CD8-positive, alpha-beta memory T cell (primary cell): ENCODE data around the gene MICALL2. TPM values are rescaled to one million over a fixed set of nuclear protein-coding genes. Genes with fewer than 3 reads are reported as not detected.

Experiments
- CTCF ChIA-PET: fragments of 350-600 bp; sonication (Branson Sonifier 250); formaldehyde crosslinking; loops from one replicate; lab custom pipeline; 2021; ENCODE audit warnings: antibody characterized with exemption; lab: Charles Lee
- POLR2A ChIA-PET: fragments of 350-600 bp; sonication (Branson Sonifier 250); formaldehyde crosslinking; loops from one replicate; lab custom pipeline; 2021; ENCODE audit warnings: antibody characterized with exemption; lab: Charles Lee
- DNase-seq, 5 donors: peaks; one replicate each; pipeline versions ENCODE4 v3.0.0 to v3.0.0-alpha.2; 2020 to 2022; ENCODE audit warnings: mixed read lengths in 1 of 5
- H3K27ac ChIP-seq: one replicate; pipeline ENCODE4 v1.7.0; 2013; ENCODE audit warnings: low read depth, mild to moderate bottlenecking, low read length, moderate library complexity
- H3K27me3 ChIP-seq: 2 replicates; pipeline ENCODE4 v1.7.0; 2013; ENCODE audit warnings: low read length, mild to moderate bottlenecking; ENCODE audit not compliant: insufficient read depth, poor library complexity, severe bottlenecking
- H3K36me3 ChIP-seq: 2 replicates; pipeline ENCODE4 v1.7.0; 2013; ENCODE audit warnings: mild to moderate bottlenecking, low read length, moderate library complexity; ENCODE audit not compliant: insufficient read depth
- H3K4me1 ChIP-seq: 2 replicates; pipeline ENCODE4 v1.7.0; 2013; ENCODE audit warnings: mild to moderate bottlenecking, low read length, moderate library complexity; ENCODE audit not compliant: insufficient read depth
- H3K4me3 ChIP-seq: 2 replicates; pipeline ENCODE4 v1.7.0; 2013; ENCODE audit warnings: mild to moderate bottlenecking, low read length
- H3K9me3 ChIP-seq: 2 replicates; pipeline ENCODE4 v1.7.0; 2013; ENCODE audit warnings: mild to moderate bottlenecking, low read length
- H3K27ac Mint-ChIP-seq, 8 donors: one replicate each; pipeline ENCODE4 v1.8.0; 2020 to 2021; ENCODE audit warnings: mixed read lengths in 8 of 8, mild to moderate bottlenecking in 6 of 8, inconsistent platforms in 3 of 8, moderate library complexity in 3 of 8
- H3K27me3 Mint-ChIP-seq, 2 donors: one replicate each; pipeline ENCODE4 v1.8.0; 2020 to 2021; ENCODE audit warnings: mixed read lengths in 2 of 2, mild to moderate bottlenecking in 1 of 2, moderate library complexity in 1 of 2
- H3K36me3 Mint-ChIP-seq, 3 donors: one replicate each; pipeline ENCODE4 v1.8.0; 2020 to 2021; ENCODE audit warnings: mixed read lengths in 3 of 3, inconsistent platforms in 1 of 3, mild to moderate bottlenecking in 1 of 3
- H3K4me1 Mint-ChIP-seq, 3 donors: one replicate each; pipeline ENCODE4 v1.8.0; 2020 to 2021; ENCODE audit warnings: mixed read lengths in 3 of 3, inconsistent platforms in 1 of 3, mild to moderate bottlenecking in 1 of 3
- H3K4me3 Mint-ChIP-seq, 7 donors: one replicate each; pipeline ENCODE4 v1.8.0; 2020 to 2021; ENCODE audit warnings: mixed read lengths in 7 of 7, mild to moderate bottlenecking in 6 of 7, moderate library complexity in 4 of 7, inconsistent platforms in 2 of 7
- H3K9me3 Mint-ChIP-seq, 5 donors: one replicate each; pipeline ENCODE4 v1.8.0; 2020 to 2022; ENCODE audit warnings: mixed read lengths in 5 of 5, mild to moderate bottlenecking in 3 of 5, moderate library complexity in 2 of 5, inconsistent platforms in 1 of 5
- polyA plus RNA-seq: library from polyadenylated mRNA; unstranded; fragments of 300-500 nt; fragmentation: Illumina TruSeq; gene quantifications from one replicate; pipeline ENCODE4 v1.2.3, GENCODE V29; 2021
- total RNA-seq, 2 experiments: library from RNA; stranded (reverse); gene quantifications; one replicate each; pipeline ENCODE4 v1.2.3, GENCODE V29; 2021

The MICALL2 gene
- total and polyA plus RNA-seq, 3 experiments from 2014 or later = 0.71 to 2.3 (median 2.1) TPM

DNA sequence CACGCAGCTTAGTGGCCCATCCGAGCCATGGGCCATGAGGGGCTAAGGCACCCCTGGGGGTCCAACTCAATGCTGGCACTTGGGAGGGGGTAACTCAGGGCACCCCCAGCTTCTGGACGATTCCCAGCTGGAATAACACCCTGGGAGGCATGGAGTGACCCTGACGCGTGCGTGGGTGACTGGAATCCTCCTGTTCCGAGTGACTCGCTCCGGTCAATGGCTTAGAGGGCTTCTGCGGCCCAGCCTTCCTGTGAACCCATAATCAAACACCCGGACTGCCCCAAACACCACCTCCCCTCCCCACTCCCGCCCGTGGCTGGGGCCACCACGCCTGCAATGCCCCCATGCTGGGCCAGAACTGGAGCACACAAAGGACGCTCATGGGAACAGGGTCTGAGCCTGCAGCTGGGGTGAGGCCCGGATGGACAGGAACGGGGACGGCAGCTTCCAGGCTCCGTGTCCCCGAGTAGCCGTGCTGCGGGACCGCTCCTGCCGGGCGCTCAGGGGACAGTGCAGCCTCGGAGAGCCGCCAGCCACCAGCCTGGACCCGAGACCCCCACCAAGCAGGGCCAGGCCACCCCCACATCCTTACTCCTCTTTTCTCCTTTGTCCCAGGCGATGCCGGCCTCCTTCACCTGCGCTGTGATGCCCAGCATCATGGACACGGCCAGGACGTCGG lies 36.4 kb upstream of the MICALL2 start:
- Histone ChIP-seq H3K4me3 (no peak overlapping the region), H3K36me3 (peaks cover 1% of the 10 kb centered on the region), H3K4me1 (no peaks in the 10 kb centered on the region), H3K9me3 (no peaks in the 10 kb centered on the region), H3K27me3 (no peaks in the 10 kb centered on the region), H3K27ac (no peak overlapping the region)
- H3K36me3 Mint-ChIP-seq = peaks cover 7 to 72% (median 9%) of the 10 kb centered on the region in 3 donors
- no peak overlapping the region for H3K4me3 Mint-ChIP-seq
- ChIA-PET CTCF (no interaction called here), POLR2A (no interaction called here)
- H3K9me3 Mint-ChIP-seq = no peaks in the 10 kb centered on the region
- H3K27ac Mint-ChIP-seq = peak overlapping the region in 2 of 8 donors; percentile 61 to 65
- H3K4me1 Mint-ChIP-seq = peaks cover 0 to 6% (median 1%) of the 10 kb centered on the region in 3 donors
- no peak for DNase-seq
- peaks cover 0 to 2% of the 10 kb centered on the region in 2 donors for H3K27me3 Mint-ChIP-seq

DNA sequence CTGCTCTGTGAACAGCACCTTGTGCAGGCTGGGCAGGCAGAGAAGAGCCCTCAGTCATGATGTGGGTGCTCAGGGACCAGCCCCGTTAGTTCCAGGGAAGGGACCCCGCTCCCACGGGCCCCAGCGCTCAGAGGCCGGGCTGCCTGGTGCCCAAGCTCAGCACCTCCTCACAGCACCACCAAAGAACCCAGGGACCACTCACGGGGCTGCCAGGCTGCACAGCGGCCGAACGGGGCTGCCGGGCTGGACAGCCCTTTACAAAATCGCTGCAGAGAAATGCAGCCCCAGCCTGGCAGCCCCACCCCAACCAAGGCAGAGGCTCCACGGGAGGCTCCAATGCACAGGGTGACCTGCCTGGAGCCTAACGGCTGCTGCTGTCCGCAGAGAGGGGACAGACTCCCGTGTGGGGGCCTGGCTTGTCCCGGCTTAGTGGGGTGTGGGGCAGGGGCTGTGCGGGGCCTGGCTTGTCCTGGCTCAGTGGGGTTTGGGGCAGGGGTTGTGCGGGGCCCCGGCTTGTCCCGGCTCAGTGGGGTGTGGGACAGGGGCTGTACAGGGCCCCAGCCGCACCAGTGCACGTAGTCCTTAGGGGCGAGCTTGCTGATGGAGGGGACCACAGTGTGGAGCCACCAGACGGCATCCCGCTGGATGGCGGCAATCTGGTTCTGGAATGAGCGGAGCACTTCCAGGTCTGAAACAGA lies 35.7 kb upstream of the MICALL2 start:
- Mint-ChIP-seq H3K27ac (no peak overlapping the region), H3K4me3 (no peak overlapping the region), H3K36me3 (peaks cover 4 to 71% (median 12%) of the 10 kb centered on the region in 3 donors), H3K27me3 (peaks cover 0 to 2% of the 10 kb centered on the region in 2 donors), H3K4me1 (peaks cover 0 to 4% (median 0%) of the 10 kb centered on the region in 3 donors), H3K9me3 (no peaks in the 10 kb centered on the region)
- CTCF ChIA-PET = interaction anchor here (0.8 kb wide), 1 partner anchor 34 kb away, joined by 3 read pairs; no protein-coding TSS in a partner anchor
- peaks cover 4% of the 10 kb centered on the region for H3K36me3 ChIP-seq
- no peaks in the 10 kb centered on the region for H3K27me3 ChIP-seq
- H3K4me3 ChIP-seq = no peak overlapping the region
- no peaks in the 10 kb centered on the region for H3K4me1 ChIP-seq
- DNase-seq = no peak
- no peak overlapping the region for H3K27ac ChIP-seq
- POLR2A ChIA-PET = no interaction called here
- H3K9me3 ChIP-seq = no peaks in the 10 kb centered on the region

DNA sequence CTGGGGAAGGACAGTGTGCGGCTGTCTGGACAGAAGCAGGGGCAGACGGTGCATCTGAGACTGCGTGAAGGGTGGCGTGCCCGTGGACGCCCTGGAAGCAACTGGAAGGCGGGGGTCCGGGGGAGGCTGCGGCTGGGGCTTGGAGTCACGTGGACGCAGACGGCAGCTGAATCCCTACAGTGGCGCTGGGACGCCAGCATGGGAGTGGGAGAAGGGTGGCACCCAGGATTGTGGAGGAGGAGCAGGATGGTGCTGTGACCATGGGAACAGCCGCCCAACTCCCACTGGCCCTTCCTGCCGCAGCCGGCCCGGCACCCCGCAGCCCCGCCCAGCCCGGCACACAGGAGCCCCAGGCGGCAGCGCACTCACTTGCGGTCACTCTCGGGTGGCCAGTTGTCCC lies 35.2 kb upstream of the MICALL2 start:
- no peaks in the 10 kb centered on the region for H3K9me3 Mint-ChIP-seq
- Histone ChIP-seq H3K4me1 (no peaks in the 10 kb centered on the region), H3K27ac (no peak overlapping the region), H3K9me3 (no peaks in the 10 kb centered on the region), H3K36me3 (peaks cover 4% of the 10 kb centered on the region), H3K27me3 (no peaks in the 10 kb centered on the region), H3K4me3 (no peak overlapping the region)
- no peak overlapping the region for H3K4me3 Mint-ChIP-seq
- ChIA-PET POLR2A (no interaction called here), CTCF (interaction anchor here (0.8 kb wide), 1 partner anchor 34 kb away, joined by 3 read pairs; no protein-coding TSS in a partner anchor)
- H3K4me1 Mint-ChIP-seq = peaks cover 0 to 4% (median 0%) of the 10 kb centered on the region in 3 donors
- peaks cover 0 to 2% of the 10 kb centered on the region in 2 donors for H3K27me3 Mint-ChIP-seq
- peak overlapping the region in 1 of 8 donors; percentile 69 for H3K27ac Mint-ChIP-seq
- no peak for DNase-seq
- H3K36me3 Mint-ChIP-seq = peaks cover 4 to 73% (median 12%) of the 10 kb centered on the region in 3 donors

DNA sequence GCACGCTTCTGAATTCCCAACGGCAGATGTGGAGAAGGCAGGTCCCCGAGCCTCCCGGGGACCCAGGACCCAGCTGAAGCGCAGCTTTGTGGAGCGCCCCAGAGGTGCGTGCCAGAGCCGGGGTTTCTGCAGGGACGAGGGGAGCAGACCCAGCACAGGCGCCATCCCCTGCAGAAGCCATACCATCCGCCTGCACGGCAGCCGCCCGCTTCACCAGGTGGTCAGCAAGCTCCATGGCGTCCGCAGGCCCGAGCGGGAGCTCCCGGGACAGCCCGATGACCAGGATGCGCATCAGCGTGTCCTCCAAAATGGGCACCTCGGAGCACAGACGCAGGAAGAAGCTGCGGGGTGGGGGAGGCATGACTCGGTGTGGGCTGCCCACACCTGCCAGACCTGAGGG lies 34.3 kb upstream of the MICALL2 start:
- H3K4me1 ChIP-seq = no peaks in the 10 kb centered on the region
- H3K9me3 ChIP-seq = no peaks in the 10 kb centered on the region
- ChIA-PET CTCF (interaction anchor here (1.3 kb wide), 1 partner anchor 20 kb away, joined by 5 read pairs; no protein-coding TSS in a partner anchor), POLR2A (no interaction called here)
- Mint-ChIP-seq H3K4me3 (no peak overlapping the region), H3K36me3 (peaks cover 4 to 80% (median 12%) of the 10 kb centered on the region in 3 donors), H3K9me3 (no peaks in the 10 kb centered on the region), H3K27me3 (peaks cover 0 to 2% of the 10 kb centered on the region in 2 donors), H3K4me1 (peaks cover 0 to 4% (median 0%) of the 10 kb centered on the region in 3 donors), H3K27ac (peak overlapping the region in 1 of 8 donors; percentile 33)
- no peak for DNase-seq
- H3K4me3 ChIP-seq = no peak overlapping the region
- H3K27ac ChIP-seq = no peak overlapping the region
- H3K27me3 ChIP-seq = no peaks in the 10 kb centered on the region
- H3K36me3 ChIP-seq = peaks cover 8% of the 10 kb centered on the region

DNA sequence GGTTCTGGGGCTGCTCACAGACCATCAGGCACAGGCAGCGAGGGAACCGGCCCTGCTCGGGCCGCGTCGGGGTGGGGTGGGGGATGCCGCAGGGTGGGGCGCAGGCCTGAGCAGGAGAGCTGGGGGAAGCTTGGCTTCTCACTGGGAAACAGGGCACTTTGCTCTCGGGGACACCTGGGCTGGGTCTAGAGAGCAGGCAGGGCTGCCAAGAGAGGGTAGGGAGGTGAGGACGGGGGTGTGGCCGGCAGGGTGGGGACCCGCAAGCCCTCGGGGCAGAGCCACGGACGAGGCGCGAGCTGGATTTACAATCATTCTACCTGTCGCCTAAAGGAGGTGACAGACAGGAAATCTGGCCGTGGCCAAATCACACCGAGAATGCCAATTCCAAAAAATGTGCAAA lies 33.9 kb upstream of the MICALL2 start:
- H3K27me3 ChIP-seq = no peaks in the 10 kb centered on the region
- no peaks in the 10 kb centered on the region for H3K9me3 Mint-ChIP-seq
- no peak overlapping the region for H3K4me3 Mint-ChIP-seq
- no peak overlapping the region for H3K4me3 ChIP-seq
- no peak for DNase-seq
- H3K27me3 Mint-ChIP-seq = peaks cover 0 to 3% of the 10 kb centered on the region in 2 donors
- peaks cover 0 to 4% (median 0%) of the 10 kb centered on the region in 3 donors for H3K4me1 Mint-ChIP-seq
- CTCF ChIA-PET = interaction anchor here (1.3 kb wide), 1 partner anchor 19 kb away, joined by 5 read pairs; no protein-coding TSS in a partner anchor
- H3K27ac Mint-ChIP-seq = peak overlapping the region in 1 of 8 donors; percentile 33
- H3K36me3 ChIP-seq = peaks cover 10% of the 10 kb centered on the region
- no peaks in the 10 kb centered on the region for H3K4me1 ChIP-seq
- H3K36me3 Mint-ChIP-seq = peaks cover 8 to 82% (median 12%) of the 10 kb centered on the region in 3 donors
- no peaks in the 10 kb centered on the region for H3K9me3 ChIP-seq
- no peak overlapping the region for H3K27ac ChIP-seq
- POLR2A ChIA-PET = no interaction called here

DNA sequence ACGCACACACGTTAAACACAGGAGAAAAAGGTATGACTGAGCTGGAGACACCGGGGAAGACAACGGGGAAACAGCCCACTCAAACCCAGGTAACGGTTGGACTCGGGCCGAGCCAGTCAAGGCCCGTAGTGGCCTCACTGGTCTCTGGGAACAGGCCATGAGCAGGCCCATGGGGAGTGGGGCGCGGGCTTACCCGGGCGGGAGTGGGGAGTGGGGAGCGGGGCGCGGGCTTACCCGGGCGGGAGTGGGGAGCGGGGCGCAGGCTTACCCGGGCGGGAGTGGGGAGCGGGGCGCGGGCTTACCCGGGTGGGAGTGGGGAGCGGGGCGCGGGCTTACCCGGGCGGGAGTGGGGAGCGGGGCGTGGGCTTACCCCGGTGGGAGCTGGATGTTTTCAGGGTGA lies 33.4 kb upstream of the MICALL2 start:
- peaks cover 8 to 81% (median 12%) of the 10 kb centered on the region in 3 donors for H3K36me3 Mint-ChIP-seq
- ChIA-PET POLR2A (no interaction called here), CTCF (interaction anchor here (1.3 kb wide), 1 partner anchor 19 kb away, joined by 5 read pairs; no protein-coding TSS in a partner anchor)
- Histone ChIP-seq H3K27ac (no peak overlapping the region), H3K36me3 (peaks cover 10% of the 10 kb centered on the region), H3K4me1 (no peaks in the 10 kb centered on the region), H3K9me3 (no peaks in the 10 kb centered on the region), H3K27me3 (no peaks in the 10 kb centered on the region), H3K4me3 (no peak overlapping the region)
- no peak for DNase-seq
- H3K27me3 Mint-ChIP-seq = peaks cover 0 to 3% of the 10 kb centered on the region in 2 donors
- H3K4me3 Mint-ChIP-seq = peak overlapping the region in 1 of 7 donors; percentile 40
- no peak overlapping the region for H3K27ac Mint-ChIP-seq
- H3K4me1 Mint-ChIP-seq = peaks cover 0 to 4% (median 0%) of the 10 kb centered on the region in 3 donors
- no peaks in the 10 kb centered on the region for H3K9me3 Mint-ChIP-seq

DNA sequence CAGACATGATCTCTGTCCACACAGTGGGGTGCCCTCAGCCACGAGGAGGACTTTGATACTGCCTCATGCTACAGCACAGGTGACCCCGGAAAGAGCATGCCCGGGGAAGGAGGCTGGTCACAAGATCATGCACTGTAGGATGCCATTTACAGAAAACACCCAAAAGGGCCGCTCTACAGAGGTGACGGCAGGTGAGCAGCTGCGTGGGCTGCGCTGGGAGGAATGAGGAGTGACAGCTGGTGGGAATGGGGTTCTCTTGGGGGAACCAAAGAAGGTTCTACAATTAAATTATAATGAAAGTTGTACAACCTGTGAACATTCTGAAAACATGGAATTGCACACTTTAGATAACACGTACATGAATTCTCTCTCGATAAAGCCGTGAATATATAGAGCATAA lies 33.0 kb upstream of the MICALL2 start:
- no peak overlapping the region for H3K27ac Mint-ChIP-seq
- DNase-seq = no peak
- peaks cover 0 to 3% of the 10 kb centered on the region in 2 donors for H3K27me3 Mint-ChIP-seq
- ChIA-PET CTCF (no interaction called here), POLR2A (no interaction called here)
- H3K4me1 Mint-ChIP-seq = peaks cover 0 to 4% (median 0%) of the 10 kb centered on the region in 3 donors
- H3K9me3 ChIP-seq = no peaks in the 10 kb centered on the region
- no peaks in the 10 kb centered on the region for H3K4me1 ChIP-seq
- no peak overlapping the region for H3K27ac ChIP-seq
- peak overlapping the region in 1 of 7 donors; percentile 40 for H3K4me3 Mint-ChIP-seq
- no peaks in the 10 kb centered on the region for H3K9me3 Mint-ChIP-seq
- H3K36me3 ChIP-seq = peaks cover 10% of the 10 kb centered on the region
- no peaks in the 10 kb centered on the region for H3K27me3 ChIP-seq
- H3K4me3 ChIP-seq = no peak overlapping the region
- peaks cover 8 to 78% (median 12%) of the 10 kb centered on the region in 3 donors for H3K36me3 Mint-ChIP-seq

DNA sequence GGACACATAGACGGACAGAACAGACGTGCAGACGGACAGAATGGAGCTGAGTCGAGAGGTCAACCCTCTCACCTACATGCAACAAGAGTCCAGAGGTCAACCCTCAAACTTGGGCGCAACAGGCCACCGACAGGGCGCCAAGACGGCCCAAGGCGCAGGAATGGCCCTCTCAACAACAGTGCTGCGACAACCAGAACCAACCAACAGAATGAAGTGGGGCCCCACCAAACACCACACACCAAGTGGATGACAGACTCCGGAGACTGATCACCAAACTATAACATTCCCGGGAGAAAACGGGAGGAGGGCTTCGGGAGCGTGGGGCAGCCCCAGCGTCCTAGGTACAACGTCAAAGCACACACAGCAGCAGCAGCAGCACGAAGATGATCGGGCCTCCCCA lies 31.6 kb upstream of the MICALL2 start:
- ChIA-PET CTCF (no interaction called here), POLR2A (no interaction called here)
- Mint-ChIP-seq H3K36me3 (peaks cover 8 to 78% (median 12%) of the 10 kb centered on the region in 3 donors), H3K27ac (peak overlapping the region in 1 of 8 donors; percentile 11), H3K4me3 (no peak overlapping the region), H3K27me3 (peaks cover 0 to 1% of the 10 kb centered on the region in 2 donors), H3K9me3 (no peaks in the 10 kb centered on the region), H3K4me1 (peaks cover 0 to 4% (median 0%) of the 10 kb centered on the region in 3 donors)
- no peak for DNase-seq
- Histone ChIP-seq H3K27ac (no peak overlapping the region), H3K9me3 (no peaks in the 10 kb centered on the region), H3K36me3 (peaks cover 10% of the 10 kb centered on the region), H3K4me1 (no peaks in the 10 kb centered on the region), H3K4me3 (no peak overlapping the region), H3K27me3 (no peaks in the 10 kb centered on the region)
